GM23248 (cell line): Measurements from ENCODE around the gene DTX3.

Experiments
- EZH2 ChIP-seq: fragments of 200-600 bp; sonication (generic); IDR thresholded peaks from 2 replicates; pipeline ENCODE4 v1.6.1; 2018; ENCODE audit warnings: antibody characterized with exemption, mild to moderate bottlenecking; ENCODE audit not compliant: insufficient read depth, poor library complexity, severe bottlenecking
- EZH2phosphoT487 ChIP-seq: fragments of 200-600 bp; sonication (generic); IDR thresholded peaks from 2 replicates; pipeline ENCODE4 v1.6.1; 2018; ENCODE audit warnings: antibody characterized with exemption, moderate library complexity, mild to moderate bottlenecking, low read depth; ENCODE audit not compliant: insufficient read depth

DNA sequence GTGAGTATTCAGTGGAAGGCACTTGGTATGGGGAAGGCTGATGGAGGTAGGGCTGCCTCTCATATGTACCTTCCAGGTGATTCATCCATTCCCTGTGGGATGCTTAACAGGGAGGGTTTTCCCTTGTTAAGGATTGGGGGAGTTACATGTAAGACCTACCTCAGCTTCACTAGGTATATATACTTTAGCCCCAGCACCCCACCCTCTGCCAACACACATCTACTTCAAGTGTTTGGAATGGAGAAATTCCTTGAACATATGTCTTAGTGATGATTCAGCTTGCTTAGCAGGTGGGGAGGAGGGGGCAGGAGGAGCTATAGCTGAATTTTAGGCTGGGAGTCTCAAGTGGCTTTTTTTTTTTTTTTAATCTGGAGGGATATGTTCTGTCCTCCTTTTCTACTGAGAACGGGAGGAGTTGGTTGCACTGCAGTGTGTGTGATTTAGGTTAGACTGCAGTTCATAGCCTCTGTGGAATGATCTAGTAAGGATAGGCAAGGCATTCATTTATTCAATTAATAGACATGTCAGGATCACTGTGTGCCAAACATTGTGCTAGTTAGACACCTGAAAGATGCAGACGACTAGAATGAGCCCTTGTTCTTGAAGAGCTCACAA is 12.0 kb upstream of the DTX3 start:
- TF ChIP-seq EZH2 = no peak
- TF ChIP-seq EZH2phosphoT487 = no peak
